B cell (primary cell): ENCODE results near the gene KLHL25. TPM values are rescaled to one million over a fixed set of nuclear protein-coding genes. Genes with fewer than 3 reads are reported as not detected.

Experiments used
- ATAC-seq: fragments of 200-7000 bp; cut with Tn5 transposase; one replicate; pipeline ENCODE4 v1.10.0; 2021; ENCODE audit warnings: low read depth, mild to moderate bottlenecking, moderate number of reproducible peaks, moderate library complexity
- CTCF ChIA-PET: fragments of 350-600 bp; sonication (Branson Sonifier 250); formaldehyde crosslinking; loops from one replicate; lab custom pipeline; 2021; ENCODE audit warnings: antibody characterized with exemption, inconsistent platforms; lab: Charles Lee
- POLR2A ChIA-PET: fragments of 350-600 bp; sonication (Branson Sonifier 250); formaldehyde crosslinking; loops from one replicate; lab custom pipeline; 2021; ENCODE audit warnings: antibody characterized with exemption; lab: Charles Lee
- DNase-seq: peaks from one replicate; pipeline ENCODE4 v3.0.0; 2013
- H2AFZ ChIP-seq: 2 replicates; pipeline ENCODE4 v1.6.1; 2012; ENCODE audit warnings: mild to moderate bottlenecking, low read depth, low read length; ENCODE audit not compliant: insufficient read depth, poor library complexity, severe bottlenecking
- H3K27ac ChIP-seq, 2 donors: 1 replicate in 1 of 2; 2 replicates in 1 of 2; pipeline ENCODE4 v1.5.1; 2012 to 2013; ENCODE audit warnings: low read length in 2 of 2, mild to moderate bottlenecking in 2 of 2, moderate library complexity in 1 of 2
- H3K27me3 ChIP-seq, 4 experiments: fragments of 200-600 bp in 1 of 4; sonication (generic) in 1 of 4; replicated peaks in 1 of 4; 1 replicate in 2 of 4; 2 replicates in 2 of 4; pipeline versions ENCODE4 v1.6.1 to v1.7.0; 2013 to 2016; ENCODE audit warnings: low read length in 3 of 4, mild to moderate bottlenecking in 2 of 4, mixed read lengths in 1 of 4, moderate library complexity in 1 of 4; ENCODE audit not compliant: insufficient read depth in 4 of 4, control insufficient read depth in 3 of 4; ENCODE audit errors: control extremely low read depth in 1 of 4
- H3K36me3 ChIP-seq, 2 experiments: replicated peaks in 1 of 2; 1 replicate in 1 of 2; 2 replicates in 1 of 2; pipeline versions ENCODE4 v1.6.1 to v1.7.1; 2013; ENCODE audit warnings: low read length in 1 of 2; ENCODE audit not compliant: insufficient read depth in 2 of 2, control insufficient read depth in 1 of 2; ENCODE audit errors: control extremely low read depth in 1 of 2, extremely low read depth in 1 of 2
- H3K4me1 ChIP-seq, 2 donors: fragments of 200-600 bp in 1 of 2; sonication (generic) in 1 of 2; 1 replicate in 1 of 2; 2 replicates in 1 of 2; pipeline versions ENCODE4 v1.5.1 to v1.6.1; 2013 to 2017; ENCODE audit warnings: low read length in 2 of 2; ENCODE audit not compliant: control insufficient read depth in 2 of 2, insufficient read depth in 2 of 2
- H3K4me2 ChIP-seq: replicated peaks from 2 replicates; pipeline ENCODE3; 2012; ENCODE audit warnings: mild to moderate bottlenecking, low read depth, low read length; ENCODE audit not compliant: poor library complexity, severe bottlenecking
- H3K4me3 ChIP-seq, 5 experiments: fragments of 200-600 bp in 1 of 5; sonication (generic) in 1 of 5; 1 replicate in 3 of 5; 2 replicates in 2 of 5; pipeline versions ENCODE4 v1.5.1 to v1.7.0; 2011 to 2016; ENCODE audit warnings: low read length in 4 of 5, mild to moderate bottlenecking in 4 of 5, low read depth in 2 of 5, control low read depth in 1 of 5, moderate library complexity in 1 of 5; ENCODE audit not compliant: insufficient read depth in 1 of 5; ENCODE audit errors: control extremely low read depth in 1 of 5, extremely low read depth in 1 of 5
- H3K79me2 ChIP-seq: fragments of 200-600 bp; sonication (generic); one replicate; pipeline ENCODE4 v1.6.0; 2016; ENCODE audit warnings: low read length; ENCODE audit not compliant: control insufficient read depth, insufficient read depth
- H3K9ac ChIP-seq: fragments of 200-600 bp; sonication (generic); 2 replicates; pipeline ENCODE4 v1.6.1; 2017; ENCODE audit warnings: mild to moderate bottlenecking, low read length, moderate library complexity
- H3K9me3 ChIP-seq, 3 donors: one replicate each; pipeline versions ENCODE4 v1.6.1 to v1.7.1; 2013; ENCODE audit warnings: low read length in 2 of 3; ENCODE audit not compliant: control insufficient read depth in 2 of 3, insufficient read depth in 1 of 3; ENCODE audit errors: control extremely low read depth in 1 of 3
- H4K20me1 ChIP-seq: 2 replicates; pipeline ENCODE4 v1.6.0; 2012; ENCODE audit warnings: mild to moderate bottlenecking, low read length; ENCODE audit not compliant: insufficient read depth, control insufficient read depth, poor library complexity, severe bottlenecking
- H3K27ac Mint-ChIP-seq: one replicate; pipeline ENCODE4 v1.8.0; 2021; ENCODE audit warnings: mixed read lengths
- H3K27me3 Mint-ChIP-seq: one replicate; pipeline ENCODE4 v1.8.0; 2021; ENCODE audit warnings: mixed read lengths
- H3K4me1 Mint-ChIP-seq: one replicate; pipeline ENCODE4 v1.8.0; 2021; ENCODE audit warnings: mixed read lengths
- H3K4me3 Mint-ChIP-seq: one replicate; pipeline ENCODE4 v1.8.0; 2021; ENCODE audit warnings: mixed read lengths
- H3K9me3 Mint-ChIP-seq: one replicate; pipeline ENCODE4 v1.8.0; 2022; ENCODE audit warnings: mixed read lengths; ENCODE audit not compliant: insufficient read depth
- EZH2 ChIP-seq: IDR thresholded peaks from 2 replicates; pipeline ENCODE4 v1.6.1; 2012; ENCODE audit warnings: borderline replicate concordance, low read depth, mild to moderate bottlenecking, moderate library complexity, low read length; ENCODE audit not compliant: insufficient read depth, poor library complexity, severe bottlenecking
- WGBS: methylation state at CpG from one replicate; pipeline ENCODE4 v1.1.5; 2013; ENCODE audit warnings: missing lambda C conversion rate; ENCODE audit not compliant: insufficient coverage; 5-methylcytosine and 5-hydroxymethylcytosine counted together
- intact Hi-C: fragments of 100-400 bp; cut with micrococcal nuclease; formaldehyde crosslinking; loops from one replicate; pipeline ENCODE4 v1.10.0; 2022
- polyA plus RNA-seq: library from polyadenylated mRNA; depleted of rRNA; stranded (reverse); fragments of >200 nt; gene quantifications from 2 replicates; pipeline ENCODE4 v1.2.3, GENCODE V29; 2012
- total RNA-seq, 2 donors: library from RNA; stranded (reverse); fragments of 120-200 nt in 1 of 2; gene quantifications; 1 replicate in 1 of 2; 2 replicates in 1 of 2; pipeline versions ENCODE4 v1.2.3 to v1.2.4, GENCODE V29; 2013 to 2022
- TF ChIP-seq, protein P1 (sequence below): fragments of 200-600 bp; IDR thresholded peaks from one replicate; pipeline ENCODE4 v1.8.0; 2022; ENCODE audit warnings: antibody characterized with exemption, mild to moderate bottlenecking

KLHL25 gene
- total and polyA plus RNA-seq, 2 donors (not counting 1 experiment from before 2014, with no cell fraction given) = 1.1 to 3.3 TPM

DNA sequence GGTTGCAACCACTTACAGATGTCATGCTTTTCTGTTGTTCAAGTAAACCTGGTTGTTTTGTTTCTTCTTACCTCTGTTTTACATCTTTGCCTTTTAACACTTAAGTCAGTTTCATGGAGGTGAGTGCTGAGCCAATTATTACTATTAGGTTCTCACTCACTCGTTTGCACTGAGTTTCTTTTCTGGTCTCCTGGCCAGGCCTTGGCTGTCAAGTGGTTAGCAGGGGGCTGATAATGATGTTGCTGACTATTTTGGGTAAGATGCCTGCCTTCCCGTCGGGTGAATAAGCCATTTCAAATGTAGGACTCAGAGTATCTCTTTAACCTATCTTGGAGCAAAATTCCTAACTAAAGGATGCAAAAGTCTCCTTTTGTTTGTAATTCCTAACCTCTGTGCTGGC, 78.5 kb downstream of the KLHL25 start:
- Histone ChIP-seq H3K9me3 (no peaks in the 10 kb centered on the region), H3K79me2 (peaks cover 35% of the 10 kb centered on the region), H3K4me2 (no peak overlapping the region), H2AFZ (no peak overlapping the region), H3K4me1 (no peaks in the 10 kb centered on the region), H3K36me3 (peaks cover 12 to 93% of the 10 kb centered on the region in 2 experiments), H3K27me3 (no peaks in the 10 kb centered on the region), H4K20me1 (peaks cover 22% of the 10 kb centered on the region), H3K4me3 (no peak overlapping the region), H3K9ac (no peak overlapping the region), H3K27ac (peak overlapping the region in 1 of 2 donors; percentile 7)
- Mint-ChIP-seq H3K4me3 (no peak overlapping the region), H3K4me1 (peaks cover 46% of the 10 kb centered on the region), H3K9me3 (no peaks in the 10 kb centered on the region), H3K27ac (peak overlapping the region; percentile 69), H3K27me3 (no peaks in the 10 kb centered on the region)
- ChIA-PET POLR2A (no interaction called here), CTCF (no interaction called here)
- no CpG with 5 or more reads among the region's 3 CpGs for WGBS
- DNase-seq = no peak
- TF ChIP-seq, protein P1, sequence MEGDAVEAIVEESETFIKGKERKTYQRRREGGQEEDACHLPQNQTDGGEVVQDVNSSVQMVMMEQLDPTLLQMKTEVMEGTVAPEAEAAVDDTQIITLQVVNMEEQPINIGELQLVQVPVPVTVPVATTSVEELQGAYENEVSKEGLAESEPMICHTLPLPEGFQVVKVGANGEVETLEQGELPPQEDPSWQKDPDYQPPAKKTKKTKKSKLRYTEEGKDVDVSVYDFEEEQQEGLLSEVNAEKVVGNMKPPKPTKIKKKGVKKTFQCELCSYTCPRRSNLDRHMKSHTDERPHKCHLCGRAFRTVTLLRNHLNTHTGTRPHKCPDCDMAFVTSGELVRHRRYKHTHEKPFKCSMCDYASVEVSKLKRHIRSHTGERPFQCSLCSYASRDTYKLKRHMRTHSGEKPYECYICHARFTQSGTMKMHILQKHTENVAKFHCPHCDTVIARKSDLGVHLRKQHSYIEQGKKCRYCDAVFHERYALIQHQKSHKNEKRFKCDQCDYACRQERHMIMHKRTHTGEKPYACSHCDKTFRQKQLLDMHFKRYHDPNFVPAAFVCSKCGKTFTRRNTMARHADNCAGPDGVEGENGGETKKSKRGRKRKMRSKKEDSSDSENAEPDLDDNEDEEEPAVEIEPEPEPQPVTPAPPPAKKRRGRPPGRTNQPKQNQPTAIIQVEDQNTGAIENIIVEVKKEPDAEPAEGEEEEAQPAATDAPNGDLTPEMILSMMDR = no peak
- TF ChIP-seq EZH2 = no peak
- no peak for ATAC-seq
- intact Hi-C loops = no loop called here

GRCh38 chr15:85711580-85712192, 83.0 kb downstream of the KLHL25 start:
- intact Hi-C loops = no loop called here
- Mint-ChIP-seq H3K4me1 (peaks cover 46% of the 10 kb centered on the region), H3K27me3 (no peaks in the 10 kb centered on the region), H3K9me3 (no peaks in the 10 kb centered on the region), H3K27ac (no peak overlapping the region), H3K4me3 (no peak overlapping the region)
- no peaks in the 10 kb centered on the region for H3K27me3 ChIP-seq
- ATAC-seq = no peak
- peaks cover 17 to 24% of the 10 kb centered on the region in 2 donors for H3K4me1 ChIP-seq
- H3K27ac ChIP-seq = peak overlapping the region in 1 of 2 donors; percentile 53
- POLR2A ChIA-PET = no interaction called here
- H3K9ac ChIP-seq = no peak overlapping the region
- H3K4me3 ChIP-seq = no peak overlapping the region
- no peaks in the 10 kb centered on the region for H3K9me3 ChIP-seq
- TF ChIP-seq, protein P1 = no peak
- TF ChIP-seq EZH2 = no peak
- peaks cover 4 to 81% of the 10 kb centered on the region in 2 experiments for H3K36me3 ChIP-seq
- peaks cover 18% of the 10 kb centered on the region for H4K20me1 ChIP-seq
- H3K4me2 ChIP-seq = no peak overlapping the region
- CTCF ChIA-PET = interaction anchor here (0.7 to 1.7 kb wide), 2 partner anchors 9 to 29 kb away, joined by 3 to 4 read pairs; no protein-coding TSS in a partner anchor
- no peak for DNase-seq
- 79% methylated on average over 6 of the region's 7 CpGs for WGBS
- H3K79me2 ChIP-seq = peaks cover 73% of the 10 kb centered on the region
- no peak overlapping the region for H2AFZ ChIP-seq
